GM18526 (cell line): ENCODE data around the gene RPS21.

Experiments used
- POLR2A ChIP-seq: IDR thresholded peaks from 3 replicates; pipeline ENCODE4 v1.6.1; 2011; ENCODE audit not compliant: insufficient read length; ENCODE audit errors: extremely low read depth

Gene RPS21

DNA sequence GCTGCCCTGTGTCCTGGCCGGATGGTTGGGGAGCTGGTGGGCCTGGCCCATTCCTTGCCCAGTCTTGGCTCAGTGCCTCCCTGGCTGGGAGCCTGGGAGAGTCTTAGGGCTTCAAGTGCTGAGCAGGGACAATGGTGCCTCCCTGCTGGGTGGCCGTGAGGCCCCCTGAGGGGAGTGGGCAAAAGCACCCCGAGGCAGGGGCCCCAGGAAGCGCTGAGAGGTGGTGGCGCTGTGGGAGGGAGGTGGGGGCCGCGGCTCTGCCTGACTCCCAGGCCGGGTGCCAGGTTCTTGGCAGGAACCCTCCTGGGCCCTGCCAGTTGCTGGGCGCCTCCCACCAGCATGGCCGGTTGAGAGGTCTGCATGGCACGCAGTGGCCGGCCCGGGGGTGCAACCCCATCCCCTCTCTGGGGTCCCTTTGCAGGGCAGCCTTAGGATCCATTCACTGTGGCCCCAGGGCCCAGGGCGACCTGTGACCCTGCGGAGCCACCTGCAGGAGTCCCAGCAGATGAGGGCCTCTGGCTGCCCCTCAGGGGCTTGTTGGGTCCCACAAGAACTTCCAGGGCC is 9.2 kb upstream of the RPS21 start:
- no peak for TF ChIP-seq POLR2A

DNA sequence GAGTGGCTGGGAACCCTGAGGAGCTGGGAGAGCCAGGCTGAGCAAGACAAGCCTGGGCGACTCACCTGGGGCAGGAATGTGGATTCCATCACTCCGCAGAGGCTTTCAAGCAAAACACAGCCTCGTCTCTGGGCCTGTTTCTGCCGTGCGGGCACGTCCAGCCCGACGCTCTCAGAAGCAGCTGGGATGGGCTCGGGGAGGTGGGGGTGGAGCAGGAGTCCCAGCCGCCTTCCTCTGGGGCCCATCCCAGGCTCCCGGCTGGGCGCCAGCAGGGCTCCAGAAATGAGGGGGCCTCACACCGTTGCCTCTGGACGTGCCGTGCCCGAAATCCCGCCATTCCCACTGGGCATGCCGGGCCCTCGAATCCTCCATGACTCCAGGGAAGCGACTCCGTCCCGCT is 8.7 kb upstream of the RPS21 start:
- no peak for TF ChIP-seq POLR2A

DNA sequence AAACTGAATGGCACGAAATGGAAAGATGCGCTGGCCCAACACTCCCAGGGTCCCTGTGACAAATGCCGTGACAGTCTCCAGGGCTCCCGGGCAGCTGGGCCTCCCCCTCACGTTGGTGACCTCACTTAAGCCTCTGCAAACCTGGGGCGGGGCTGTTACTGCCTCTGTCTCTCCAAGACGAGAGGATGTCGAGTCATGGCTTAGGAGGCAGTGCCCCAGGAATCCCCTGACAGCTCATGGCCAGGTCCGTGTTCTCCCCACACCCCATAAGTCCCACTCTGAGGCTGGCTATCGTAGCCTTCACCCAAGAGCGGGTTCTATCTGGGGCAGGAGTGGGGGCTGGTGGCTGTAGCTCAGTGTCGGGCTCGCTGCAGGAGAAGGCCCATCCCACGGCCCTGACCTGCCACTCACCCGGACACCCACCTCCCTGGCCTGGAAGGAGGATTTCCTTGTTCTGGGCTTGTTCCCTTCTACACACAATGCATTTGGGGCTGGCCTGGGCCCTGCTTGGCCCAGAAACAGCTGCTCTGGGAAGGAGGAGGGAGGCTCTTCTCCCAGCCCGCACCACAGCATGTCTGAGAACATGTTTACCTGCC is 5.6 kb upstream of the RPS21 start:
- no peak for TF ChIP-seq POLR2A

DNA sequence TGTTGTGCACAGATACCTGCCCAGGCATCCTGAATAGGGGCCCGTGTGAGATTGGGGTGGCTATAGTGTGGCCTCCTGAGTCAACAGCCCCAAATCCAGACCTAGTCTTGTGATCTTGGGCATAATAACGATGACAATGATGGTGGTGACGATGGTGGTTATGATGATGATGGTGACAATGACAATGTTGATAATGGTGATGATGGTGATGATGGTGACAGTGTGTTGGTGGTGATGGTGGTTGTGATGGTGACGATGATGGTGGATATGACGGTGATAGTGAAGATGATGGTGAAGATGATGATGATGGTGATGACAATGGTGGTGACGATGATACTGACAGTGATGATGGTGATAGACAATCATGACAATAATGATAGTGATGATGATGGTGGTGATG is 5.1 kb upstream of the RPS21 start:
- TF ChIP-seq POLR2A = no peak

DNA sequence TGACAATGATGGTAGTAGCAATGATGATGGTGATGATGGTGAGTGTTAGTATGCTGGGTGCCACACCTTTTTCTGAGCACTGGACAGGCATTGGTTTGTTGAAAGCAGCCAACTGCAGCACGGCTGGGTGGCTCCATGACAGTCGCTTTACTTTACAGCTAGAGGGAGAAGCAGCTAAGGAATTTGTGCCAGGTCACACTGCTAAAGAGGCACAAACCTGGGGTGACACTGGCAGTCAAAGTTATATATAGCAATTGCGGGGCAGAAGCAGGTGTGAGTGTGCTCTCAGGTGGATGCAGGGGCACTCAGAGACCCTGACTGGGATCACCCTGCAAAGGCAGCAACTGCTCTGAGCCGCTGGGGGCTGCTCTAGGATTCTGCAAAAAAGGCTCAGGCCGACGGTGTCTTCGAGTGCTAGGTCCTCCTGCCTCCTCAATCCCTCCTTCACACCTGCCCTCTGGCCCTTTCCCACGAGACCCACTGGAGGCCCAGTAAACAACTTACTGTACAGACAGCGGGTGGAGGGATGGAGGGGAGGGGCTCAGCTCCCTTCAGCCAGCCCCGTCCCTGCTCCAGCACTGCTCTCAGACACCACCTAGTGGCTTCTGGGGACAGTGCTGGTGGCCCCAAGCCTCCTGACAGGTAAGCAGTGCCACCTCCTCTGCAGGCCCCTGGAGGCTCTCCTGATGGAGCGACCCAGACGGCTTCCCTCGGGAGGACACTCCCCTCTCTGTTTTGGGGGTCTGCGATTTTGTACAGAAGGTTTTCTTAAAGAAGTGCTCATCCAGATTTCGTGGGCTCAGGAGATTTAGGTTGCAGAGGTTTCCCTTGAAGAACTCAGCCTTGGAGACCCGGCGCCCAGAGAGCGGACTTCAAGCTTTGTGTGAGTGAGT is 4.4 kb upstream of the RPS21 start:
- no peak for TF ChIP-seq POLR2A

DNA sequence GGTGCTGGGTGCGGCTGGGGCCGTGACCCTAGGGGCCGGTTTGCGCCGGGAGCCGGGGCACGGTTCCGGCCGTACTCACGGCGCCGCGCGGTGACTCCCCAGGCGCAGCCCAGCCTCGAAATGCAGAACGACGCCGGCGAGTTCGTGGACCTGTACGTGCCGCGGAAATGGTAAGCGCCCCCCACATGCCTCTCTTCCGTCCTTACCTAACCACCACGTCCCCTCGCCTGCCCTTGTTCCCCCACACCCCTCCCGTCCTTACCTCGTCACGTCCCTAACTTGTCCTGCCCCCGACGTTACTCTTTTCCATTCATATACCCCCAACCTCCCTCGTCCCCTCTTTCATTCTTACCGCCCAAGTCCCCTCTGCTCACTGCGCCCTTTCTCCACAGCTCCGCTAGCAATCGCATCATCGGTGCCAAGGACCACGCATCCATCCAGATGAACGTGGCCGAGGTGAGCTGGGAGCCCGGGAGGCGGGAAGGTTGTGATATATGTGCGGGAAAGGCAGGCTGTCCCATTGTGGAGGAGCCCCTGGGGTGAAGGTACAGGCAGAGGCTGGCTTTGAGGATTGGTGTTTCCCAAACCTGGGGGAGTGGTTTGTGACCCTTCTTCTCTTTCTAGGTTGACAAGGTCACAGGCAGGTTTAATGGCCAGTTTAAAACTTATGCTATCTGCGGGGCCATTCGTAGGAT is 463 bp downstream of the RPS21 start:
- no peak for TF ChIP-seq POLR2A

DNA sequence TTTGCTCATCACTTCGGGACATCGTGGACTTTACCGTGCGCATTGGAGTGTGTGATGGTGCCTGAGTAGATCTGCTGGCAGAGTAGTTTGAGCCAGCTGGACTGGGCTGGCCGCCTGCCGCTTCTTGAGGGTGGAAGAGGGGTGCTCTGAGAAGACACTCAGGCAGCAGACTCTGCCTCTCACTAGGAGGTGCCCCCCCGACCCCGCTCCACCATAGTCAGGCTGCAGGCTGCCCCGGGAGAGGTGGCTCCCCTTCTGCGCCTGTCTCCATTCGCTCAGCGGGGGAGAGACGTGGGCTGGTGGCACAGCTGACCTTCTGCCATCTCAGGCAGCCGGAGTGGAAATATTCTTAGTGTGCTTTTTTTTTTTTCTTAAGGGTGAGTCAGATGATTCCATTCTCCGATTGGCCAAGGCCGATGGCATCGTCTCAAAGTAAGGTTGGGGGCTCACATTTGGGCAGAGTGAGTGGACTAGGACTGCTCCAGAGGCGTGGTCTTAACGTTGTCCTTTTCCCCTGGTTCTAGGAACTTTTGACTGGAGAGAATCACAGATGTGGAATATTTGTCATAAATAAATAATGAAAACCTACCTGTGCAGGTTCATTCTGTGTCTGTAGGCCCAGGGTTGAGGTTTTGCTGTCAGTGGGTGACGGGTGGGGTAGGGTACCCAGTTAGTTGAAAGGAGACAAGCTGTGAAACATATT is 1.2 kb downstream of the RPS21 start:
- no peak for TF ChIP-seq POLR2A

DNA sequence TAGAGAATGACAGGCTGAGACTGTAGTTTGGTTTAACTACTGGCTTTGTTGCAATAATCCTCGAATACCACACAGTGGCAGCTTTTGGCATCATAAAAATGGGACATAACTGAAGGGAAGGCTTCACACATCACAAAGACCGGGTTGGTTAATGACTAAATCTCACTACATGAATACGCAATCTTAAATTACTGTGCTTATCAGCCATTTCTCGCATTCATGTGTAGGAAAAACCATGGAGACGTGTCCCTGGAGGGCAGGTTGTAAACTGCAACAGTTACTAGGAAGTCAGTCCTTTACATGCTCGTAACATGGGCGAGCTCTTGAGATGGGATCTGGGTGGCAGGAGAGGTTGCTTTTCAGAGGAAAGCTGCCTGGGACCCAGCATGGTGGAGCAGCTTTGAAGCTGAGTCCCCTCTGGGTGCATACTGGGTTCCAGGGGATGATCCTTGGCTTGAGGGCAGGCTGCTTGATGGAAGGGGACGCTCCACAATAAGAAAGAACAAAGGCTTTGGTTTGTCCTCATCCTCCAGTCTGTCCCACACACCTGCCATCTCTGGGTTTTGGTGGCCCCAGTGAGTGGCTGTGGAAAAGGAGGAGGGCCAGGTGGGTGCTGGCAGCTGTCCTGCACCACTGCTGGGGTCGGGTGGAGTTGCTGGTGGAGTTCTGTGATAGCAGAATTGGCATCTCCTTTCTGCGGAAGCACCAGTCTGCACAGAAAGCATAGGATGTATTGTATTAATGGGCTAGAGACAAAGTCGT is 2.1 kb downstream of the RPS21 start:
- TF ChIP-seq POLR2A = peak; percentile 17

DNA sequence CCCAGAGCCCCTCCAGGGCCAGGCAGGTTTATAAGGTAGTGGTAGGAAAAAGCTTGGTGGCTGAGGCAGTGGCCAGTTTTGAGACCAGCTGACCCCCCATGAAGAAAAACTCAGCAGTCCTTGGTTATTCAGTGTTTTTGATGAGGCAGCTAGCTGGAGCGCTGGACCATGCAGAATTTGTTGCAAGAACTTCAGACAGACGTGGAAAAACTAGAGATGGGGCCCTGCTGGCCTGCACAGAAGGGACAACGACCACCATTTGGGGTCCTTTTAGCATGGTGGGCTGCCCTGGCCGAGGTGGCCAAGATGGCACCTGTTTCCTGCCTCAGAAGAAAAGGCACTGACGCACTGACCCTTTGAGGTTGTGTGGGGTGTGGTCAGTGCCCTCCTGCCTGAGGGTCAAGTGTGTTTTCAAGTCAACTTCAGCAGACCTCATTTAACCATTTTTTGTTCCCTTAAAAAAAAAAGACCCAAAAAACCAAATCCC is 2.7 kb downstream of the RPS21 start:
- no peak for TF ChIP-seq POLR2A

DNA sequence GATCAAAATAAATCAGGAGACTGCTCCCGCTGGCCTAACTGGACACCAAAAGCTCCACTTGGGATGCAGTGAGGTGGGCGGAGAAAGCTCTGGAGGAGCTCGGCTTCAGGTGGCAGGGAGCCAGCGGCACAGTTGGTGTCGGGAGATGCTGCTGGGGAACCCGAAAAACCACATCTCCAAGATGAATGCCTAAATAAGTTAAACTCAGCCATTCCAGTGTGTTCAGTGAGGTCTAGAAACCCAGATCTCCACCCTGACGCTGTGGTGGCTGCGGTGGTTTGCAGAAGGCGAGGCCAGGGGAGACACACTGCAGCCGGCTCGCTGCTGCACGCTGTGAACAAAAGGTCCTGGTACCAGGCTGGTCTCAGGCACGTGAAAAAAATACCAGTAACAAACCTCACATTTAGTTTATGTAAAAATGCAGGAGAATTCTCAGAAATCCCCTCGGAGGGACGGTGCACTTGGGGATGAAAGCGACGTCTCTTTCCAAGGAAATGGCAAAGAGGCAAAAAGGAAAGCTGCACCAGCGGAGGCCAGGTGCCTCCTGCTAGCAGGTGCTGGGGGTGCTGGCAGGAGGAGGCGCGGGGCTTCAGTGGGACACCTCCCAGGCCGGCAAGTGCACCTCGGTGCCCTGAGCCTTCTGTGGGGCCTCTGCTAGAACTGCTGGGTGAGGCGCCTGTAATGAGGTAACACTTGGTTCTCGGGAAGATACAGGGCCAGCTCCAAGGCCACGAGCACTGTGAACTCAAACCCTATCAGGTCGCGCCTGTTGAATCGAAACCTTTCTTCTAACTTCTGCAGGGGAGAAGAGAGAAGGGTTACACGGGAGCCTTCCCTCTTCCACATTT is 3.6 kb downstream of the RPS21 start:
- peak; percentile 2 for TF ChIP-seq POLR2A

DNA sequence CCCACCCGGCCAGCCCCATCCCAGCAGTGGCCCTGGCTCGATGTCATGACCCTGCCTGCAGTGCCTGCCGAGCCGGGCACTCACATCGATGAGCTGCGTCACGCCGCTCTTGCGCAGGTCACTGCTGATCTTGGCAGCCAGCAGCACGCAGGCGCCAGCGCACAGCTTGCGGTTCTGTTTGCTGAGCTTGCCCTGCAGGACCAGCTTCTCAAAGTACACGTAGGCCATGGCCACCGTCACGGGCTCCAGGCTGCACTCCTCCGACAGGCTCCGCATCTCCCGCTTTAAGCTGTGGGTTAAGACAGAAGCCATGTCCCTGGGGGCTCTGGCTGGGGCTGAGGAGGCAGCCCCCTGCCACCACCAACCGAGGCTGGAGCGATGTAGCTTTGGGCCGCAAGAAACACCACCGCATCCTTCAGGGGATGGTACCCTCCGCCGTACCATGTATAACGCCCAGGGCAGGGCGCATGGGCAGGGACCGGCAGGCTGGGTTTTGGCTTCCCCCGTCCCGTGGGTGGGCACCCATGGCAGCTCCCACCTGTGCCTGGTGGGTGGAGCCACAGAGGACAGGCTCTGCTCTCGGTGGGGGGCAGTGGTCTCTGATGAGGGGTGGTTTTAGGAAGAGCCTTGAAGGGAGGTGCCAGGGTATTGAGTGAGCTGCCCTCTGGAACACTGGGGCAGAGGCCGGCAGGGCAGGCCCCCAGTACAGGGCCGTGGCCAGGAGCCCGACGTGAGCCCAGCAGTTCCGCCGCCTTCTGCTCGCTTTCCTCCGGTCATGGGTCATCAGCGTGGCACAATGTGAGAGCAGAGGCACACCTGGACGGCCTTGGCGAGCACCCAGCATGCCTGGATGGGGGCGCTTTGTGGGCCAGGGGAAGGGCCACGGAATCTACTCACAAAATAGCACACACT is 4.5 kb downstream of the RPS21 start:
- no peak for TF ChIP-seq POLR2A

DNA sequence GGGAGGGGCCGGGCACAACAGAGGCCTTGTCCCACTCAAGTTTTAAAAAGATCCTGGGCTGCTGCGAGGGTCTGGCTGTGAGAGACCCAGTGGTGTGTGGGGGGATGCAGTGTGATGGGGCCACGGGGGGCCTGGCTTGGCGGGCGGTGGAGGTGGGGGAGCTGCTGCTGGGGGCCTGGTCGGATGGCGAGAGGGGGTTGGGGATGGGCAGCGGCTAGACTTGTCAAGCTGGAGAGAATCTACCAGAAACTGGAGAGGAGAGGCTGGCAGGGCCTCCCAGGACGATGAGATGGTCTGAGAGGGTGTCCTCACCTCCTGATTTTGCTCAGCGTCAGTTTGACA is 5.1 kb downstream of the RPS21 start:
- TF ChIP-seq POLR2A = peak; percentile 13
